ENCODE measurements around the gene TPPP2.

TPPP2 gene

DNA sequence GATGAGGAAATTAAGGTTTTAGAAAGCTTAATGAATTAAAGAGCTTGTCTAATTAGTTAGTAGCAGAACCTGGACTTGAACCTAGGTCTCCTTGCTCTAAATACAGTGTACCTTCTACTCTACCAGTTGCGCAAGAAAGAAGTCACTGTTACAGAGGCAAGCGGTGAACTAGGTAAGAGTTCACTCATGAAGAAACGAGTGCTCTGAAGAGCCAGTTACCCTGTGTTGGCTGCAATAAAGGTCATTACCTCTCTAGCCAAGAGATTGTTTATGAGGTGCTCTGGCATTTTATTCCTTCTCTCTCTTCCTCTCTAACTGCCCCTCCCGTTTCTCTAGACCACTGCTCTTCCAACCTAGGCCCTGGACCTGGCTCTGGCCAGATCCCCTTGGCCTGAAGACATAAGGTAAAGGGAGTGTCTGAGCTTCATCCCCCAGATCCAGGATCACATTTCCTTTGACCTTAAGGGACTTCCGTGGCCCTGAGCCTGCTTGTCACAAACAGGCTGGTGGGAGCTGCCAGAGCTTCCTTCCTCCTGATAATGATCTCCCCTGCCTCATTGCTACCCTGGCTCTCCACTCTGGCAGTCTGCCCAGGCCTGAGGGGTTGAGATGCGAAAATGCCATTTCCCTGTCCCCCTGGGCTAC, 14.1 kb downstream of the TPPP2 start:
- peak overlapping the region in 1 of 2 experiments; percentile 50 for H2BK12ac ChIP-seq (ENCODE audit: low read length in 2 of 2)
- H3K18ac ChIP-seq (ENCODE audit: low read depth in 1 of 2, low read length in 2 of 2) = no peak overlapping the region
- H3K36me3 ChIP-seq (ENCODE audit: control insufficient read depth in 1 of 2, insufficient read depth in 2 of 2, low read depth in 1 of 2, low read length in 2 of 2) = no peaks in the 10 kb centered on the region
- peak overlapping the region; percentile 25 for H4K8ac ChIP-seq (ENCODE audit: low read length)
- 36% methylated on average over 4 of the region's 6 CpGs for WGBS
- no peak overlapping the region for H3K4me3 ChIP-seq (ENCODE audit: insufficient read depth in 1 of 2, low read depth in 1 of 2, low read length in 2 of 2)
- H3K27ac ChIP-seq (ENCODE audit: low read length, poor library complexity, severe bottlenecking) = no peak overlapping the region
- H3K4me2 ChIP-seq (ENCODE audit: low read length, poor library complexity, severe bottlenecking) = no peak overlapping the region
- H3K4me1 ChIP-seq (ENCODE audit: control insufficient read depth, insufficient read depth, low read depth, low read length) = peaks cover 5% of the 10 kb centered on the region
- H3K27me3 ChIP-seq (ENCODE audit: control insufficient read depth in 1 of 2, insufficient read depth in 1 of 2, low read length in 2 of 2) = peaks cover 0 to 8% of the 10 kb centered on the region in 2 experiments
- no peak overlapping the region for H3K14ac ChIP-seq (ENCODE audit: low read length in 2 of 2)
- no peaks in the 10 kb centered on the region for H3K79me1 ChIP-seq (replicated peaks; ENCODE audit: low read length, poor library complexity, severe bottlenecking)
- H4K91ac ChIP-seq (ENCODE audit: low read length) = no peak overlapping the region
- no peak overlapping the region for H3K9ac ChIP-seq (ENCODE audit: low read length)
- no peak overlapping the region for H2AFZ ChIP-seq (ENCODE audit: low read depth, low read length)
- no peak overlapping the region for H2AK5ac ChIP-seq (ENCODE audit: low read length, severe bottlenecking)
- no peaks in the 10 kb centered on the region for H3K9me3 ChIP-seq (ENCODE audit: control insufficient read depth, low read length)
- H2BK120ac ChIP-seq (ENCODE audit: low read depth, low read length) = no peak overlapping the region
- H3K4ac ChIP-seq (ENCODE audit: low read depth in 1 of 2, low read length in 2 of 2) = no peak overlapping the region
- no peak overlapping the region for H2BK15ac ChIP-seq (ENCODE audit: low read depth, poor library complexity, severe bottlenecking)
- H3K23ac ChIP-seq (ENCODE audit: low read length in 2 of 2) = no peak overlapping the region
- no peak overlapping the region for H2BK5ac ChIP-seq (ENCODE audit: low read depth, low read length, poor library complexity, severe bottlenecking)
- DNase-seq = no peak

- Histone ChIP-seq H3K36me3 (ENCODE audit: control insufficient read depth in 1 of 2, insufficient read depth in 2 of 2, low read depth in 1 of 2, low read length in 2 of 2) (no peaks in the 10 kb centered on the region), H2BK15ac (ENCODE audit: low read depth, poor library complexity, severe bottlenecking) (no peak overlapping the region), H2BK120ac (ENCODE audit: low read depth, low read length) (no peak overlapping the region), H3K23ac (ENCODE audit: low read length in 2 of 2) (no peak overlapping the region), H3K9ac (ENCODE audit: low read length) (no peak overlapping the region), H3K27me3 (ENCODE audit: control insufficient read depth in 1 of 2, insufficient read depth in 1 of 2, low read length in 2 of 2) (peaks cover 0 to 8% of the 10 kb centered on the region in 2 experiments), H4K91ac (ENCODE audit: low read length) (no peak overlapping the region), H3K4me1 (ENCODE audit: control insufficient read depth, insufficient read depth, low read depth, low read length) (peaks cover 5% of the 10 kb centered on the region), H3K4ac (ENCODE audit: low read depth in 1 of 2, low read length in 2 of 2) (no peak overlapping the region), H2AK5ac (ENCODE audit: low read length, severe bottlenecking) (no peak overlapping the region), H3K14ac (ENCODE audit: low read length in 2 of 2) (no peak overlapping the region), H2AFZ (ENCODE audit: low read depth, low read length) (no peak overlapping the region), H2BK5ac (ENCODE audit: low read depth, low read length, poor library complexity, severe bottlenecking) (no peak overlapping the region), H3K4me2 (ENCODE audit: low read length, poor library complexity, severe bottlenecking) (no peak overlapping the region), H3K18ac (ENCODE audit: low read depth in 1 of 2, low read length in 2 of 2) (no peak overlapping the region), H2BK12ac (ENCODE audit: low read length in 2 of 2) (no peak overlapping the region), H4K8ac (ENCODE audit: low read length) (no peak overlapping the region), H3K9me3 (ENCODE audit: control insufficient read depth, low read length) (no peaks in the 10 kb centered on the region), H3K27ac (ENCODE audit: low read length, poor library complexity, severe bottlenecking) (no peak overlapping the region), H3K79me1 (replicated peaks; ENCODE audit: low read length, poor library complexity, severe bottlenecking) (no peaks in the 10 kb centered on the region), H3K4me3 (ENCODE audit: insufficient read depth in 1 of 2, low read depth in 1 of 2, low read length in 2 of 2) (no peak overlapping the region)
- DNase-seq = no peak
- WGBS = 90% methylated on average over 2 of the region's 2 CpGs
These were observed 17.4 kb downstream of the TPPP2 start for GRCh38 chr14:21047378-21047781.

DNA sequence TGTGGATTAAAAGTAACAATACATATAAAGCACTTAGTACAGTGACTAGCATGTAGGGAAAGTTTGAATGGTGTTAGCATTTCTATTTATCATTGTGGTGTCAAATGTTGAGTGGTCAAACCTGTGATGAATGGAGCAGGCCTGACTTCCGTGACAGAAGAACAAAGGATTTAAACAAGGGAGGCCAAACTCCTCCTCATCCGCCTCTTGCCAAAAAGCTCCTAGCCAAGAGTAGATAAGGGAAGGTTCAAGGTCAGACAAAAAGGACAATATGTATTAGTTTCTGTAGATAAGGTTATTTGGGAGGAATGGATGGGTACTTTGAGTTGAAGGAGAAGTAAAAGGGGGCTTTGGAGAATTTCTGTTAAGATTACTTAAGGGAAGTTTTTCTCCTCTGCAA, 18.6 kb downstream of the TPPP2 start:
- Histone ChIP-seq H2BK12ac (ENCODE audit: low read length in 2 of 2) (no peak overlapping the region), H3K18ac (ENCODE audit: low read depth in 1 of 2, low read length in 2 of 2) (no peak overlapping the region), H3K14ac (ENCODE audit: low read length in 2 of 2) (no peak overlapping the region), H4K8ac (ENCODE audit: low read length) (no peak overlapping the region), H3K4me2 (ENCODE audit: low read length, poor library complexity, severe bottlenecking) (no peak overlapping the region), H3K36me3 (ENCODE audit: control insufficient read depth in 1 of 2, insufficient read depth in 2 of 2, low read depth in 1 of 2, low read length in 2 of 2) (no peaks in the 10 kb centered on the region), H2AK5ac (ENCODE audit: low read length, severe bottlenecking) (no peak overlapping the region), H2BK5ac (ENCODE audit: low read depth, low read length, poor library complexity, severe bottlenecking) (no peak overlapping the region), H4K91ac (ENCODE audit: low read length) (no peak overlapping the region), H3K9ac (ENCODE audit: low read length) (no peak overlapping the region), H3K27ac (ENCODE audit: low read length, poor library complexity, severe bottlenecking) (no peak overlapping the region), H3K4ac (ENCODE audit: low read depth in 1 of 2, low read length in 2 of 2) (no peak overlapping the region), H3K27me3 (ENCODE audit: control insufficient read depth in 1 of 2, insufficient read depth in 1 of 2, low read length in 2 of 2) (peaks cover 0 to 8% of the 10 kb centered on the region in 2 experiments), H3K4me1 (ENCODE audit: control insufficient read depth, insufficient read depth, low read depth, low read length) (no peaks in the 10 kb centered on the region), H3K23ac (ENCODE audit: low read length in 2 of 2) (no peak overlapping the region), H3K9me3 (ENCODE audit: control insufficient read depth, low read length) (no peaks in the 10 kb centered on the region), H2BK15ac (ENCODE audit: low read depth, poor library complexity, severe bottlenecking) (no peak overlapping the region), H2AFZ (ENCODE audit: low read depth, low read length) (no peak overlapping the region), H3K4me3 (ENCODE audit: insufficient read depth in 1 of 2, low read depth in 1 of 2, low read length in 2 of 2) (no peak overlapping the region), H2BK120ac (ENCODE audit: low read depth, low read length) (no peak overlapping the region), H3K79me1 (replicated peaks; ENCODE audit: low read length, poor library complexity, severe bottlenecking) (no peaks in the 10 kb centered on the region)
- no peak for DNase-seq
- 100% methylated on average over 2 of the region's 2 CpGs for WGBS

- Histone ChIP-seq H3K27me3 (ENCODE audit: control insufficient read depth in 1 of 2, insufficient read depth in 1 of 2, low read length in 2 of 2) (peaks cover 0 to 6% of the 10 kb centered on the region in 2 experiments), H4K8ac (ENCODE audit: low read length) (no peak overlapping the region), H3K4me3 (ENCODE audit: insufficient read depth in 1 of 2, low read depth in 1 of 2, low read length in 2 of 2) (no peak overlapping the region), H3K79me1 (replicated peaks; ENCODE audit: low read length, poor library complexity, severe bottlenecking) (no peaks in the 10 kb centered on the region), H3K4me1 (ENCODE audit: control insufficient read depth, insufficient read depth, low read depth, low read length) (no peaks in the 10 kb centered on the region), H2BK15ac (ENCODE audit: low read depth, poor library complexity, severe bottlenecking) (no peak overlapping the region), H3K18ac (ENCODE audit: low read depth in 1 of 2, low read length in 2 of 2) (no peak overlapping the region), H2AFZ (ENCODE audit: low read depth, low read length) (no peak overlapping the region), H3K23ac (ENCODE audit: low read length in 2 of 2) (no peak overlapping the region), H3K14ac (ENCODE audit: low read length in 2 of 2) (no peak overlapping the region), H3K27ac (ENCODE audit: low read length, poor library complexity, severe bottlenecking) (no peak overlapping the region), H4K91ac (ENCODE audit: low read length) (no peak overlapping the region), H2AK5ac (ENCODE audit: low read length, severe bottlenecking) (no peak overlapping the region), H2BK12ac (ENCODE audit: low read length in 2 of 2) (no peak overlapping the region), H3K9ac (ENCODE audit: low read length) (no peak overlapping the region), H3K9me3 (ENCODE audit: control insufficient read depth, low read length) (no peaks in the 10 kb centered on the region), H3K4ac (ENCODE audit: low read depth in 1 of 2, low read length in 2 of 2) (no peak overlapping the region), H3K4me2 (ENCODE audit: low read length, poor library complexity, severe bottlenecking) (no peak overlapping the region), H2BK120ac (ENCODE audit: low read depth, low read length) (no peak overlapping the region), H2BK5ac (ENCODE audit: low read depth, low read length, poor library complexity, severe bottlenecking) (no peak overlapping the region), H3K36me3 (ENCODE audit: control insufficient read depth in 1 of 2, insufficient read depth in 2 of 2, low read depth in 1 of 2, low read length in 2 of 2) (no peaks in the 10 kb centered on the region)
- 84% methylated on average over 3 of the region's 3 CpGs for WGBS
- no peak for DNase-seq
These were observed 19.3 kb downstream of the TPPP2 start for GRCh38 chr14:21049271-21049673.

All from mesenchymal stem cell (in vitro differentiated cells and primary cell).